Measurements from ENCODE around the gene NLGN1.

Gene NLGN1

DNA sequence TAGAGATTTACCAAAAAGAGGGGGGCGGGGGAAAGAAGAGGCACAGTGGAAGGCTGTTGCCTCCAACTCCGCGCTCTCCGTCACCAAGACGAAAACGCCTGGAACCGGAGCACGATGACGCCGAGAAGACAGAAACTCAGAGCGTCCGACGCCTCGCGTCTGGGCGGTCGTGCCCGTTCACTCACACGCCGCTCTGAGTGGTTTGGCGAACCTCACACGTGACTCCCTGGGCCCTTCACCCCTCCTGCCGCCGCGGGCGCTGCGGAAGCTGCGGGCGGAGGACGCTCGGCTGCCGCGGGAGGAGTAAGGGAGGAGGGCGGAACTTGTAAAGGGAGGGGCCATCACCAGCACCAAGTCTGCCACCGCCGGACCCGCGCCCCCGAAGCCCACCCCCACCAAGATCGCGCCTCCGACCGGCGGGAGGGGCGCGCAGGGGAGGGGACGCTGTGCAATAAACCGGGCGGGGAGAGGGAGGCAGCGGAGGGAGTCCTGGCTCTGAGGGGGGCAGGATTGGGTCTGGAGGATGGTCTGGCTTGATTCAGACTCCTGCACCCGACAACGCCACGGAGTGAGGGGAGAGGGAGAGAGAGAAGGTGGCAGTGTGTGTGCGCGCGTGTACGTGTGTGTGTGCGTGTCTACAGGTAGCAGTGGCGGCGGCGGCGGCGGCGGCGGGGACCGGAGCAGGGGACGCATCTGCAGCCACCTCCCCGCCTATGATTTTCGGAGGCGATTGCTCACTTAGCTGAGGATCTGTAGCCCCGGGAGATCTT lies 1.9 kb upstream of the NLGN1 start:
- TF ChIP-seq, protein P1, sequence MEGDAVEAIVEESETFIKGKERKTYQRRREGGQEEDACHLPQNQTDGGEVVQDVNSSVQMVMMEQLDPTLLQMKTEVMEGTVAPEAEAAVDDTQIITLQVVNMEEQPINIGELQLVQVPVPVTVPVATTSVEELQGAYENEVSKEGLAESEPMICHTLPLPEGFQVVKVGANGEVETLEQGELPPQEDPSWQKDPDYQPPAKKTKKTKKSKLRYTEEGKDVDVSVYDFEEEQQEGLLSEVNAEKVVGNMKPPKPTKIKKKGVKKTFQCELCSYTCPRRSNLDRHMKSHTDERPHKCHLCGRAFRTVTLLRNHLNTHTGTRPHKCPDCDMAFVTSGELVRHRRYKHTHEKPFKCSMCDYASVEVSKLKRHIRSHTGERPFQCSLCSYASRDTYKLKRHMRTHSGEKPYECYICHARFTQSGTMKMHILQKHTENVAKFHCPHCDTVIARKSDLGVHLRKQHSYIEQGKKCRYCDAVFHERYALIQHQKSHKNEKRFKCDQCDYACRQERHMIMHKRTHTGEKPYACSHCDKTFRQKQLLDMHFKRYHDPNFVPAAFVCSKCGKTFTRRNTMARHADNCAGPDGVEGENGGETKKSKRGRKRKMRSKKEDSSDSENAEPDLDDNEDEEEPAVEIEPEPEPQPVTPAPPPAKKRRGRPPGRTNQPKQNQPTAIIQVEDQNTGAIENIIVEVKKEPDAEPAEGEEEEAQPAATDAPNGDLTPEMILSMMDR (IDR thresholded peaks at IDR 0.05) = no peak
- no peak for TF ChIP-seq ZFX (IDR thresholded peaks at IDR 0.05; ENCODE audit: borderline replicate concordance)
- peak overlapping the region; percentile 97 for H3K27ac ChIP-seq

DNA sequence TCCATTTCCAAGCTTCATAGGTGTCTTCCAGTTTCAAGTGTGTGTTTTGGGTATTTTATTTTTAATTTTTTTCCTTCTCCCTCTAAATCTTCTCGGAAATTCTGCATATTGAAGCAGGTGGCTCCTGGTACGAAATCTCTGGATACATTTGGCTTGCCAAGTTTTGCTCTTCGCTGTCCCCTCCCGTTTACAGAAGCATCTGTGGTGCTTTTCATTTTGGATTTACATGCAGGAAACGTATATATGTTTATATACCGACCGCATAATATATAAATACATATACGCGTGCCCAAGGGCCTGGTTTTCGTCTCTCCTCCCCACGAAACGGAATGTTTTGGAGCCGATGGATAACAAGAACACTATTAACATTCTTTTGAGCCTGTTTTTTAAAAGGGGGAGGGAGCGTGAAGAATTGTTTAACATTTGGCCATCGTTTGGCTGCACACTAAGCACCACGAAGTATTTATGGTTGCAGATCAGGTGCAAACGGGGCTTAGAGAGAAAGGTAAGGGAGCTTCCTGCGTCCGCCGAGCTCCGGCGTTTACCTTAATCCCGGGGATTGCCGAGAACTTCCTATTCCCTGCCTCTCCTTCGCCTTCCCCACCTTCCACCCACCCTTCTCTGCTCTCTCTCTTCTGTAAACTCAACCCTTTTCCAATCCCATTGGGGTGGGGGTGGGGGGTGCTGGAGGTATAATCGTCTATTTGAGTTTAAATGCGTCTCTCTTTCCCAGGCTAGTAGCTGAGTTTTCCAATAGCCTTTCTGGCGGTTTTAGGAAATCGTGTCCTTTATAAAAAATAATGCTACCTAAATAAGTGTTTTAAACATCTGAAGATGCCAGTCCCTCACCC lies 1.1 kb upstream of the NLGN1 start:
- H3K27ac ChIP-seq = peak overlapping the region; percentile 97
- TF ChIP-seq, protein P1 (IDR thresholded peaks at IDR 0.05) = no peak
- TF ChIP-seq ZFX (IDR thresholded peaks at IDR 0.05; ENCODE audit: borderline replicate concordance) = no peak

DNA sequence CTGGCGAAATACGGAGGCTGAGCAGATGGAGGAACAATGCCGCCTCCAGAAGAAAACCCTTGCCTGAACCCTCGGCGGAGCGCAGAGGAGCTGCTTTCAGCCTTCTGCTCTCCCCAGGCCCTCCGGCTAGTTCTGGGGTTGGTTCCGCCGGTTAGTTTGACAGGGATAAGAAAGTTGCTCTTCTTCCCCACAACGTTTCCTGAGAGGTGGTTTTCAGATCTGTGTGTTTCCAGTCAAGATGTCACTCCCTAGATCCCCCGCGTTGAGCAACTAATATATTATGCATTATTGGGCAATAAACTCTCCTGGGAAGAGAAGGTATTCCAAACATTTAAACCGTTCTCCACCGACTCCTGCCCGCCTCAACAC lies 551 bp downstream of the NLGN1 start:
- TF ChIP-seq ZFX (IDR thresholded peaks at IDR 0.05; ENCODE audit: borderline replicate concordance) = no peak
- TF ChIP-seq, protein P1 (IDR thresholded peaks at IDR 0.05) = peak; percentile 21
- H3K27ac ChIP-seq = peak overlapping the region; percentile 97

DNA sequence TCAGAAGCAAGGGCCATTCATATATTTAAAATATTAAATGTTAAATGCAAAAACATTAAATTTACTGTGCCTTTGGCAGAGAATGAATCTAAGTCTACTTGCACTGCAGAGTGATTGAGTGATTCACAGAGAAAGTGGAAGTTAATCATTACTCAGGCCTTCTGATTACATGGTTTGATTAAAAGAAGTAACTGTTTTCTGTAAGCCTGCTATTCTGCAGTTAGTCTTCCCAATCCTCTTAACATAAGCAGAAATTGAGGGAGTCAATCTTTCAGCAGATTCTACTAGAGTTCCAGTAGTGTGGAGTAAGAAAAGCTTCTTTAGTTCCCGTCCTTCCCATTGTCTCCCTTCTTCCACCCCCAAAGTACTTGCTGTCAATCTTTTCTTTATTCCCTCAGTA lies 1.5 kb downstream of the NLGN1 start:
- H3K27ac ChIP-seq = peak overlapping the region; percentile 97
- no peak for TF ChIP-seq ZFX (IDR thresholded peaks at IDR 0.05; ENCODE audit: borderline replicate concordance)
- TF ChIP-seq, protein P1 (IDR thresholded peaks at IDR 0.05) = no peak

DNA sequence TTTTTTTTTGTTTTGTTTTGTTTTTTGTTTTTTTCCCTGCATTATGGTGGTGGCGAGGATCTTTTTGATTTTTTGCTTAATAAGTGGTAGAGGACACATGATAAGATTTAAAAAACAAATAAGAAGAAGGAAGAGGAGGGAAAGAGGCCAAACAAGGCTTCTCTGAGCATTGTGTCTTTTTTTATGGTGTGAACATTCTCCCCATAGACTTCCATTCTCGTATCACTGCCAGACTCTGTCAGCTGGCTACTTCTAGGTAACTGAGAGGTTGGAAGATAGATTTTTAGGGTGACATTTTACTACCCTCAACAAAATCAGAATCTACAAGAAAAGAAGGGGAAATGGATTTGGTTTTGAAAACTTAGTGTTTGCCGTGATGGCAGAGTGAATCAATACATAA lies 3.8 kb downstream of the NLGN1 start:
- TF ChIP-seq, protein P1 (IDR thresholded peaks at IDR 0.05) = no peak
- no peak for TF ChIP-seq ZFX (IDR thresholded peaks at IDR 0.05; ENCODE audit: borderline replicate concordance)
- H3K27ac ChIP-seq = no peak overlapping the region

DNA sequence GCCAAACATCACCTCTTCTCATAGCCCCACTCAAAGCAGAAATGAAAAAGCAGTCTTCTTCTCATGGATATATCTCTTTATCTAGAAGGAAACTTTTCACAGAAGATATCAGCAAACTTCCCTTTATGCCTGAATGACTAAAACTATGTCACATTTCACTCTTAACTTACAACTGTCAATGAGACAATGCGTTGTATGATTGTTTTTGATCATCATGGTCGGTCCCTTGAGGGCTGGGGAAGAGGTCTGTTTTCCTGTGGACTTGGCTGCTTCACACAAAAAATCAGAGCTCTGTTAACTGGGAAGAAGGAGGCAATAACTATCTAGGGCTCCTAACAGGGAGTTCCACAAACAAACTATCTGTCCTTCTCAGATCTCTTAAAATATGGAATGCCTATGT lies 5.1 kb downstream of the NLGN1 start:
- TF ChIP-seq ZFX (IDR thresholded peaks at IDR 0.05; ENCODE audit: borderline replicate concordance) = no peak
- TF ChIP-seq, protein P1 (IDR thresholded peaks at IDR 0.05) = no peak
- no peak overlapping the region for H3K27ac ChIP-seq

DNA sequence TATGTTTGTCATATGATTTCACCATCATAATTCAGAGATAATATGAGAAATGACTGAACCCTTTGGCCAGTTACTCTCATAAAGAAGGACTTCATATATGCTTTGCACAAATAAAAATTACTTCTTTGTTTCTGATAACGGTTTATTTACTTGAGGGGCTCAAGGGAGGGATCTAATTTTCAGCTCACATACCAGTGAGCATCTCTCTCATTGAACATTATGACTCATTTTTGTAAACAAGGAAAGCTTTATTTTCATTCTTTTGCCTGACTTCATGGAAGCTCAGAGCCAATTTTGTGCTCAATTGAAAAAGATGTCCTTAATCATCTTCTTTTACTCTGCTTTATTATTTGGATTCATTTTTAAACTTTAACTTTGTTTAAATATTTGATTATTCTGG lies 5.8 kb downstream of the NLGN1 start:
- no peak for TF ChIP-seq ZFX (IDR thresholded peaks at IDR 0.05; ENCODE audit: borderline replicate concordance)
- TF ChIP-seq, protein P1 (IDR thresholded peaks at IDR 0.05) = no peak
- H3K27ac ChIP-seq = no peak overlapping the region
